ENCODE data around the gene HOXC9. TPM values are rescaled to one million over a fixed set of nuclear protein-coding genes. Genes with fewer than 3 reads are reported as not detected.

Gene HOXC9
- polyA plus RNA-seq, 10 donors = 0.75 to 18.3 (median 8.0) TPM

DNA sequence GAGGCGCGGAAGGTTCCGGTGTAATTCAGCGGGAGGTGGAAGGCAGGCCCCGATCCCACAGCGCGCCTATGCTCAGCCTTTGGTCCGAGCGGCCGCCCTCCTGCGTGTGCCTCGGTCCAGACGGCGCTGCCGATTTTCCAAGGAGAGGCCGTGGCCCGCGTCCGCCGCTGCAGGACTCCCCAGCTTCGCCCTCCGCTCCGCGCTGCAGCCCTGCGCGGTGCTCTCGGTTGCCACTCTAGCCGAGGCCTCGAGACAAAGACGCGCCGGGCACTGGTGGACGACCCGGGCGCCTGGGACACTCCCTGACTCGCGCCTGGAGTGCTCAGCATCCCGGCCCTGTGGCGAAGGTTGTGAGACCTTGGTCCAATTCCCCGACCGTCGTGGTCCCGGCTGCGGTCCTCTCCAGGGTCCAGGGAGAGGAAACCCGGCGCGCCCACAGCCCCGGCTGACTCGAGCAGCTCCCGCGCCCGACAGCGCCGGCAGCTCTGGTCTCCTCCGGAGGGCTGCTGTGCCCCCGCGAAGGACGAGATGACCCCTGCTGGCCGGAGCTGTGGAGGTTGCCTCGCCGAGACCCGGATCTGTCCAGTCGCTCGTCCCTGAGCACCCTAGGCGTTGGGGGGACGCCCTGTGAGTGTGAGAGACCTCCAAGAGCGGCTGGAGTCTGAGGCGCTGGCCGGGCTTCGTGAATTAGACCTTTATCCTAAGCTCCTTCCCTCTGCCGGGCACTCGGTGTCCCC is 38.8 kb upstream of the HOXC9 start:
- DNase-seq = peak in 1 of 3 donors; percentile 74

DNA sequence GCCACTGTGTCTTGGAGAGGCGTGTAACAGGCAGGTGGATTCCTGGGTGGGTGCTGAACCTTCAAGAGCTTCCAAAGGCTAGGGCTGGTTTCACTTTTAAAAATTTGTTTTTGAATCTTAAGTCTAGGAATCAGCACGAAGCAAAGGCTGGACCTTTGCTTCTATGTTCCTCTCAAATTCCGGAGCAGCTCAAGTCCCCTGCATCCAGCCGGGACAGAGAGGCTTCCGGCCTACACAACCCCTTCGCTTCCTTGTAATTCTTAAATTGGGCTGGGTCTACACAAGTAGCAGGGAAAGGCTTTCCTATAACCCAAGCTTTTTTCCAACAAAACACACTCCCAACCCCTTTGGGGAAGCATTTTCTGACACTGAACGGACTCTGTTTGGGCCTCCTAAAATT is 37.0 kb upstream of the HOXC9 start:
- DNase-seq = peak in 1 of 3 donors; percentile 56

DNA sequence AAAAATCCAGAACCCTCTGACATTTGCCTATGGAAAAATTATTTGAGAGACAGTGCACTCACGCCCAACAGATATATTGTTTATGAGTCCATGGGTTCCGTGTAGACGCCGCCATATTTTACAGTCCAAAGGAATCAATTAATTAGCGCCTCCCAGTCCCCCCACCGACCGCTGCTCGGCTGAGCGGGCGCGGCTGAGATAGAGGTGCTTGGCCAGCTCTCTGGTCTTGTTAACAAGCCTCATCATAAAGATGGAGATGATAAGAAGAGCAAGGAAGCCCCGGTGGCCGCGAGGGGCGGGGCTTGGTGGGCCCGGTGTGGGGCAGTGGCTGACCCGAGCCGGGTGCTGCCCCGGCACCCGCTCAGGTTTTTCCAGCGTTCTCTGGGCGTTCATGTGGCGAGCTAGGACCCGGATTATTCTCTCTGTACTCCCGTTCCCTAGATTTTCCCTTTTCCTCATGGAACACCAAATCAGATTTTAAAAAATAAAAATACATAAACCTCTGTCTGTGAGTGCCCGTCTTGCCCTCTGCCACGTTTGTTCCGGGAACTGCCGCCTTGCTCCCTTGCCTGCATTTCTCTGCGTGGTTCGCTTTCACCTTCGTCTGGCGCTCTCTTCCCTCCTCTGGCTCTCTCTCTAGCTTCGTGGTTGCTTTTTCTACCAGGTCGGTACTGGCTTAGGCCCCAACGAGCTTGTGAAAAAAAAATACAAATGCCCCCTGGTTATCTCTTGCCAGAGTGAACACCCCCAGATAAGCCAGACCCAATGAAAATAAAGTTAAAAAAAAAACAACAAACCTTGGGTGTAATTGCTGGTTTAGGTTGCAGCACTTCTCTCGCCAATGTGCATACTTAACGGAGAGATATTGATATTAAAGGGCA is 36.3 kb upstream of the HOXC9 start:
- peak in 1 of 3 donors; percentile 64 for DNase-seq

DNA sequence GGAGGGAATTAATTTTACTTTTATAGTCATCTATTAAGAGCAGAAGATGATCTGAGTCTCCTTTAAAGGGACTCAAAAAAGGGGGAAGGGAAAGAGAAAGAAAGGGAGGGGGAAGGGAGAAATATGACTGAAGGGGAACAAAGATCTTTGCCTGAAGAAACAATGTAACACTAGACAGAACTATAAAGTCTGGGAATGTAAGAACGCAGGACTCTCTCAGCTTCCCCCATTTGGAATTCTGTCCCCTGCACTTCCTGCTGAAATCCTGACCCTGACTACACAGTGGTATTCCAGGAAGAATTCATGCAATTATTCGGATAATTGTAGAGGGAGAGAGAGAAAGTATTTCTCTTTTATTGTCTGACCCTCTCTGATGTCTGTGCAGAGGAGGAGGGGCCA is 35.6 kb upstream of the HOXC9 start:
- peak in 1 of 3 donors; percentile 81 for DNase-seq

DNA sequence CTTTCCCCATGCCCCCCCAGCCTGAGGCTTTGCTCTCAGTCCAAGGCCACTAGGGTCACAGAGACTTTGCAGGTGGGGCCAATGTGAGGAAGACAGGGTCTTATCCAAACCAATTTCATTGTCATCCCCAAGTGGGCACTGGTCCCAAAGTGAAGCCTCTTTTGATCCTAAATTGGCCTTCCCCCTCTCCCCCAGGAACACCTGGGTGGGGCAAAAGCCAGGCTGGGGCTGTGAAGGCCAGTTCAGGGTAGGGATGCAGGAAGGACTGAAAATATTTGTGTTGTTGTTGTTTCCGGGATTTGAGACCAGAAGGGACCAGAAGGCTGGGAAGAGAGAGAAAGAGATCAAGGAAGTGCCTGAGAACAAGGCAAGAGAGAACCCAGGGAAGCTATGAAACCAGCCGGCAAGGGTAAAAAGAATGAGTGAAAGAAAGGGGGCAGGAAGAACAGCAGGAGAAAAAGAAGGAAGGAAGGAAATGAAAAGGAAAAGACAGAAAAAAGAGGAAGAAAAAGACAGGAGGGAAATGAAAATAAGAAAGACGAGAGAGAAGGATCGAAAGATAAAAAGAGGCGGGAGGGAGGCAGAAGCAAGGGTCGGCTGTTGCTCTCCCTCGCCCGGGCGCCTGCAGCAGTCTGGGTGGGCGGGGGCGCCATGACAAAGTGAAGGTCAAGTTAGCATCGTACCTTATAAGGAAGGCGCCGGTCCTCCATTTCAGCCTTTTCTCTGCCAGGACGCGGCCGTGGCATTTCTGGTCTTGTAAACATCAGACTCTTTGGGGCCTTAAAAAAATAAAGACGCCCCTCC is 34.5 kb upstream of the HOXC9 start:
- peak in 1 of 3 donors; percentile 92 for DNase-seq

DNA sequence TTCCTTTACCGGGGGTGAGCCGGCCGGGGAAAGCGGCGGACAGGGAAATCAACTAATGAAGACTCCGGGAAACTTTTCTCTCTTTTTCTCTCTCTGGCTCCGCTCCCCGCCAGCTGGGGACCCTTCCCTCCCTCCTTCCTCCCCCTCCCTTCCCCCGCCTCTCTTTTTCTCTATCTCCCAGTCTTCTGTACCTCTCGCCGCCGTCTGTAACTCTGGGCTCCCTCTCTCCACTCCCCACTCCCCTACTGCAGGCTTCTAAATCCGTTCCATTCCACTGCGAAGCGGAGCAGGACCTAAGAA is 33.9 kb upstream of the HOXC9 start:
- DNase-seq = no peak

DNA sequence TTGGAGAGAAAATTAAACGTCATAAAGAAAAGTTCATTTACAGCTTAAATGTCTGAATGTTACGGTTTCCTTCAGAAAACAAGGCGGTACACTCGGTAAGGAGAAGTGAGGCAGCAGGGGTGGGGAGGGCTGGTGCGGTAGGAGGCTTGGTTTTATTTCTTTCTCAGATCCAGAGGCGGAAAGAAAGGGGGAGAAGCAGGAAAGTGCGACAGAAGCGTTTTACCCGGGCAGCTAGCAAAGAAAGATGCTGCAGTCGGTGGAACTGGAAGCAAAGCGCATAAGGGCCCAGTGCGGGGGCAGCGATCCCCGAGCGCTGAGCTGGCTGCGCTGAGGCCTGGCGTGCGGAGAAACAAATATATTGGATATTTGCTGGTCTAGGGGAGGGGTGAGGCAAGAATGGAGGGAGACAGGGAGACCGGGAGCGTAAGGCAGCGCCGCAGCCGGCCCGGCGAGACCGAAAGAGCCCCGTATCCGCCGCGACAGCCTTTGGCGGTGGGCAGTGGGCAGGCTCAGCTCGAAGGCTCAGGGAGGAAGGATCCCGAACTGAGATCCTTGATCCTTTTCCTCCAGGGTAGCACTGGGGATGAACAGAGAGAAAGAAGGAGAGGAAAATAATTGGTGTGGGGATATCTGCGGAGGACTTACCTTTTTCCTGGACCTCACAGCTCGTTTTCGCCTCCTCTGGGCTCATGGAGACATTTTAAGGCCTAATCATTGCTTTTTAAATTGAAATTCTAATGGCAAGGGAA is 33.4 kb upstream of the HOXC9 start:
- DNase-seq = peak in 1 of 3 donors; percentile 80

DNA sequence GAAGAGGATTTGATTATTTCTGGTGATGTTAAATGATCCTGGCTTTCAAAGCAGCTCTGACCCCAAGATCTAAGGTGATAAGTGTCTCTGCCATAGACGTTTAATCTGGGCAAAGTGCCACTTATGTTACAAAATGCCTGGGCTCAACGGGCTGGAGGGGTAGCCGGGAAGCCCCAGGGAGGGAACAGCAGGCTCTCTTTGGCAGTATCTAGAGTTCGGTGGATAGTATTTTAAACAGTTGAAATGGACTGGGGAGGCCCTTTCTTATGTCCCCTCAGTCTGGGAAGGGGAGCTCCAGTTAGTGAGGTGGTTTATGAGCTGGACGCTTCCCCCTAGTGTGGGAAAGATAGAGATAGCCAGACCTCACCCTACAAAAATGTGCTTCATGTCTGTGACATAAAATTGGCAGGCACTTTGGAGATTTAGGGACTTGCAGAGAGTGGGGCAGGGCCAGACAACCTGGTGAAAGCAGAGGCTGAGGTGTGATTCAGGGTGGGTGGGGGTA is 32.5 kb upstream of the HOXC9 start:
- DNase-seq = peak in 1 of 3 donors; percentile 68

DNA sequence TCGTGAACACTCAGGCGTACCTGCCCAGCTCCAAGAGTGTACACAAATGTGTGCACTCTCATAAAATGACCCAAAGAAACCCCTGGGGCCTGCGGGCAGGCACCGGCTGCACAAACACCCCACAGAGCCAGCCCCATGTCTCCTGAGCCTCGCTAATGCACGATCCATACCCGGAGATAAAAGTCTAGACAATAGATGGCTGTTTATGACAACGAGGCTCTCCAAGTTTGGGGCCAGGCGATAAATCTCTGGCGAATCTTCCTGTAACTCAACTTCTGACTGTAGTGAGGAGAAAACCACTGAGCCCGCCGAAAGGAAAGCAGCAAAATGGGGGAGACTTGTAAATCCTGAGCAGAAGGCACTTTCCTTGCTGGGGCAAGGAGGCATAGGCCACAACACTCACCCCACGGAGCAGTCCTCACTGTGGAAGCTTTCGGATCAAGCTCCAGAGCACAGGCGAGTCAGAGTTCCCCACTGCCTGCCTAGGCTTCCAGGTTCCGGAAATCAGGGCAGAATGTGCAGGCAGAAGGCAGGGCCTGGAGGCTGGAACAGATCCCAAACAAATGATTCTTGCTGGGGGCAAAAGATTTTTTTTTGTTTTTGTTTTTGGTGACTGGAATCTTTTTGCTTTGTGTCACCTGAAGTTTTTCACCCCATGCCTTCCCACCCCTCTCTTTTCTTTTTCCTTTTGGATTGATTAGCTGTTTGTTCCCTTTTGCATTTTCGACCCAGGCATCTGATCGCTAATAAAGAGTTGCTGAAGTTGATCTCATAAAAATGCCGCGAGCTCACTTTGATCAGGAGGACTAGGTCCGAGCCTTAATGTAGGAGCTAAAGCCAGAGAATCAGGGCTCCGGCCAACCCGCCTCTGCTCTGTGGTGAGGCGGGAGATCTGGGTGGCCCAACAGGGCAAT is 31.5 kb upstream of the HOXC9 start:
- peak in 1 of 3 donors; percentile 68 for DNase-seq

DNA sequence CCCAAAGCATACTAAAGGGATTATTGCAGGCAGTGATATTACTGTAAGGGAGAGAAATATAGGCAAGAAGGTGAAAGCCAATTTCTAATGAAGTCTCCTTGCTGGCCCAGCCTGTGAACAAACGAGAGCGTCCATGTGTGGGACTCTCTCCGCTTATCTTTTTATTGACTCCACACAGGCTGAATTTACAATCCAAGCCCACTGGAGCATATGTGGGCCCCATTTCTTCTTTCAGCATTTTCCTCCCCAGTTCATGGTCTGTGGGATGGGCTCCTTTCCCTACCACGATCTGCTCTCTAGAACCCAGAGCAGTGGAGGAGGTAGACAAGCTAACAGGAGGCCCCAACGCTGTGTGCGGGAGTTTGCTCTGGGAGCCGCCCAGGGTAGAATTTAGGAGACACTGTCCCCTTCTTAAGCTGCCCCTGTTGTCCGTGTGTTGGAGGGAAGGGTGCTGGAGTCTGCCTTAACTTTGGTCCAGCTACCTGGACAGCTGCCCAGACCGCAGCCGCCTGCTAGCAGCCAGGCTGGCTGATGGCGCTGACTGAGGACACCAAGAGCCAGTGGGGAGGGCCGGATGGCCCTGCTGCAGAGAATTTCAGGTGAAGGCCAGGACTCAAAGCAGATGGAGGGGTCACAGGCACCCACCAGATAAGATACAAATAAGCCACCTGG is 30.2 kb upstream of the HOXC9 start:
- peak in 1 of 3 donors; percentile 70 for DNase-seq

DNA sequence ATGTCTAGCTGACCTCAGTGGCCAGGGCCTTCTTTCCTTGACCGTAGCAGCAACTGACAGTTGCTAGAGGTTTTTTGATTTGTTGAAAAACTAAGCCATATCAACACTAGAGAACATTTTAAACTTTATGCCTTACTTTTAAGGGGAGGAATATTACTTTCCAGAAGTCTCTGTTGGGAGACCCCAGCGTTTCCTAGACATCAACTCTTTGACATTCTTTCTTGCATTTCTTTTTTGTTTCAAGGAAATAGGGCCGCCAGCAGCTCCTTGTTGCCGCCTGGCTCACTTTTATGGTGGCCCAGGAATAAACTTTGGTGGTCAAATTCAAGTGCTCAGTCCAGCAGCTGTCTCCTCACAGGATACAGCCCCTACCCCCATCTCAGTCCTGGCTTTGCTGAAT is 29.5 kb upstream of the HOXC9 start:
- DNase-seq = no peak

DNA sequence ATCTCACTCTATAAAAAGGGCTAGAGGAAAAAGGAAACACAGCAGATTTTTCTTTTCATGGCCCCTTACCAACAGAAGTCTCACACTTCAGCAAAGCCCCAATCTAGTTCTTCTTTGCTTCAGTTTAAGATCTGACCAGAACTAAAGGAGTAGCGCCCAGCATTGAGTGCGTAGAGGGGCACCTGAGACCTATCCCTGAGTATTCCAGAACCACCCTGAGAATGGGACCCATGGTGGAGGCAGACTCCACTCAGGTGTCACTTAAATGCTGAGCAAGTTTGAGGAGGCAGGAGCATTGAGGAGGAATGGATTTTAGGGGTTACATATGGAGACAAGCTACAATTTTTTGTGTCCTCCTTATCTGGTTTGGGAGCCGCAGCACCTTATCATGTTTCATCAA is 28.8 kb upstream of the HOXC9 start:
- DNase-seq = no peak

DNA sequence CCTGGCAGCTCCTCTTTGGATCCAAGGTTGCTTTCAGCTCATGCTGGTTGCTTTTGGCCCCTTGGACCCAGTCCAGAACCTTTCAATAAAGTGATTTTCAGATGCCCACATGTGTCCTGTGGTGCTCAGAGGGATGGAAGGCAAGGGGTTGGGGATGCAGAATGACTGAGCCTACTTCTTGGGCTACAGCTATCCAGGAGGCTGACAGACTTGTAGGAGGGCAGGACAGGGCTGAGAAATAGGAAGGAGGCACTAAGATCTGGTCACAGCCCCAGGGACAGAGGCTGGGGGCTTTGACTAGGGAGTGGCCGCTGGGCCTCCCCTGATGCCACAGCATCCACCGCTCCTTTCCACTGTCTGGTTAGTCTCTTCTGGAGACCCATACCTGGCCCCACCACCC is 28.3 kb upstream of the HOXC9 start:
- no peak for DNase-seq

DNA sequence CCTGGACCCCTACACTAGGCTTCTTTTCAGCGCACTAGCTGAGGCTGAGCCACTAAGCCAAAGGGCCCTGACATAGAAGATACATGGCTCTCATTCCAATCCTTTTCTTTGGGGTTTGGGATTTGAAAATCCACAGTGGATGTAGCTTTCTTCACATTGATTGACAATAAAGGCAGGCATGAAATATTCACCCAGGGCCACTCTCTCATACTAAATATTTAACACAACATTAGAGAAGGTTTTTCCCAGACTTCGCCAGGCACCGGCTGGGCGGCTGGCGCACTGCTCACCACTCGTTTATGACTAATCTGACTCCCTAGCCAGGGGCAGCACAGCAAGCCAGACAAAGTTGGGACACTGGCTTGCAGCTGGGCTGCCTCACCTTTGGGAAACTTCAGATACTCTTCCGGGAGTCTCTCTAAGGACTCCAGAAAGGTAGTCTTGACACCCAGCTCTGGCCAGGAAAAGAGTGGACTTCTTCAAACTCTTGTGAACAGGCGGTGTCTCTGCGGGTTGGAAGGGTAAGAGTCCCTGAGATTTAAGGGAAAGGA is 27.7 kb upstream of the HOXC9 start:
- DNase-seq = peak in 1 of 3 donors; percentile 49

DNA sequence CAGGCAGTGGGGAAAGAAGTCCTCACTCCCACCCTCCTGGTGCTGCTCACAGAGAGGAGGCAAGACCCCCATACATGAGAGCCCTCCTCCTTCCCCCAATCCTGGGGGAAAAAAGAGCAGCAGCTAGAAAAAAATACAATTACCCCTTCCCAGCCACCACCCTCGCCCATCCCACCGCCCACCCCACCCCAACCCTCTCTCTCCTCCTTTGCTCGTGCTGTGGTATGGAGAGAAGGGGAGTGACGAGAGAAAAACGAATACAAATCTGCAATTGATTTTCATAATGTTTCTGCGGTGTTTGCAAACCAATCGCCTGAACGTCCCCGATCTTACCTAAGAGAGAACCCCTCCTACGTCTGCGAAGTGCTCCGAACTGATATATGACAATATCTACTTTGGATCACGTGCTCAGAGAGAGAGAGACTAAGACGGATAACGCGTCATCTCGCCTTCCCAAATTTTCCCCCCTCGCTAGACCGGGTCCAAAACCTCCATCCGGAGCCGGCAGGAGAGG is 27.2 kb upstream of the HOXC9 start, which contains the start of gene HOXC11:
HOXC11 (plus strand) TSS at position 405 of the 514 bp plus-strand sequence. CDS start 116 bp downstream, outside the sequence.
- peak in 1 of 3 donors; percentile 76 for DNase-seq

DNA sequence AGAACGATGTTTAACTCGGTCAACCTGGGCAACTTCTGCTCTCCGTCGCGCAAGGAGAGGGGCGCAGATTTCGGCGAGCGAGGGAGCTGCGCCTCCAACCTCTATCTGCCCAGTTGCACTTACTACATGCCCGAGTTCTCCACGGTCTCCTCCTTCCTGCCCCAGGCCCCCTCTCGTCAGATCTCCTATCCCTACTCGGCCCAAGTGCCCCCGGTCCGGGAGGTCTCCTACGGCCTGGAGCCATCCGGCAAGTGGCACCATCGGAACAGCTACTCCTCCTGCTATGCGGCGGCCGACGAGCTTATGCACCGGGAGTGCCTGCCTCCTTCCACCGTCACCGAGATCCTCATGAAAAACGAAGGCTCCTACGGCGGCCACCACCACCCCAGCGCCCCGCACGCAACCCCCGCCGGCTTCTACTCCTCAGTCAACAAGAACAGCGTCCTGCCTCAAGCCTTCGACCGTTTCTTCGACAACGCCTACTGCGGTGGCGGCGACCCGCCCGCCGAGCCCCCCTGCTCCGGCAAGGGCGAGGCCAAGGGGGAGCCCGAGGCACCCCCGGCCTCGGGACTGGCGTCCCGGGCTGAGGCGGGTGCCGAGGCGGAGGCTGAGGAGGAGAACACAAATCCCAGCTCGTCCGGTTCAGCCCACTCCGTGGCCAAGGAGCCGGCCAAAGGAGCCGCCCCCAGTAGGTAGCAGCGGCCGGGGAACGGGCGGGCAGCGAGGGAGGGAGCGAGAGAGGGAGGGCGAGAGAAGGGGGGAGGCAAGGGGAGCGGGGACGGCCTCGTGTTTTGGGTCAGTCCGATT is 26.5 kb upstream of the HOXC9 start:
- DNase-seq = peak in 1 of 3 donors; percentile 89

DNA sequence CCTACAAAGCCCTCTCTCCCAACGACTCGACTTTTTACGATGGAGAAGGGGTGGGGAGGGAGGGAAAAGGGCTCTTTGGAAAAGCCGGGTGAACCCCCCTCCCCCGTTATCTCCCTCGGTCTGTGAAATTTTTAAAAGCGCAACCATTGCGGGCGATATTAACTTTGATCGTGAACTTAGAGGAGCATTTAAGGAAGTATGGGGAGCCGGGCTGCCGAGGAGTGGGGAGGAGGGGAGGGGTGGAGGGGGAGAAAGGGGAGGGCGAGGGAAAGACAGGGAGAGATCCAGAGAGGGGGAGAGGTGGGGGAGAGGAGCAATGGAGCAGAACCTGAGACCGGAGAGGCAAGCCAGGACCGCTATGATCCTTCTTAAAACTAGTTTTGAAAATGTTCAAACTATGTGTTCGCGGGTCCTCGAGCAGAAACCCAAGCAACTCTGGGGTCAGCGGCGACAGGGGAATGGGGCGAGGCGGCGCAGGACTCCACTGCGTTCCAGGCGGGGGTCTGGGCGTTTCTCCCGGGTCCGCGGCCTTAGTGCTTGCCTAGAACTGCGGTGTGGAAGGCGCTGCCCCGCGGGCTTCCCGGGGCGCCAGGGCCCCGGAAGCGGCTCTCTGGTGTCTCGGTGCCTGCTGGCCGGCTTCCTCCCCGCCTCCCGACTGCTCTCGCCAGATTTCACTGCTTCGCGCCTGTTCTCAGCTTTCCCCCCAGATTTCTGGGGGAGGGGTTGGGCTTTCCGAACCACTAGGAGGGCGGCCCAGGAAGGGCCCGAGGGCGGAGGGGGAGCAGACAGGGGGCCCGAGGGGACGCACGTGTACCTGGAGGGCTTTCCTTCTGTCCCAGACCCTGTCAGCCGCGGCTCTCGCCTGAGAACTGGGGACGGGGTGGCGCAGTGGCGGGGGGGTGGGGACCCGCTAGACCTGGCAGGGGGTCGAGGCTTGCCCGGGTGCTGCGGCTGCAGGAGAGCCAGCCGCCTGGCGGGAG is 25.6 kb upstream of the HOXC9 start, which contains the start of gene HOTAIR:
HOTAIR (minus strand) TSS at position 871 of the 980 bp plus-strand sequence.
- DNase-seq = peak in 1 of 3 donors; percentile 90
